NB4 (cell line): ENCODE results near the gene NRXN3.

ENCODE experiments used
- DNase-seq: peaks from one replicate; pipeline ENCODE4 v3.0.0; 2010; ENCODE audit warnings: low read depth
- H3K4me3 ChIP-seq: one replicate; pipeline ENCODE4 v1.5.1; 2011; ENCODE audit warnings: mild to moderate bottlenecking, low read depth, low read length, moderate library complexity
- CTCF ChIP-seq: IDR thresholded peaks from one replicate; pipeline ENCODE4 v1.5.1; 2012; ENCODE audit warnings: low read depth, low read length
- MYC ChIP-seq: IDR thresholded peaks from 2 replicates; pipeline ENCODE4 v1.6.1; 2011; ENCODE audit warnings: low read depth, low read length
- POLR2A ChIP-seq: IDR thresholded peaks from 2 replicates; pipeline ENCODE4 v1.6.1; 2011; ENCODE audit warnings: mild to moderate bottlenecking; ENCODE audit not compliant: insufficient read length; ENCODE audit errors: extremely low read depth
- TF ChIP-seq, protein P1 (sequence below): IDR thresholded peaks from 2 replicates; pipeline ENCODE4 v1.6.1; 2011; ENCODE audit warnings: low read depth, low read length

Gene NRXN3

DNA sequence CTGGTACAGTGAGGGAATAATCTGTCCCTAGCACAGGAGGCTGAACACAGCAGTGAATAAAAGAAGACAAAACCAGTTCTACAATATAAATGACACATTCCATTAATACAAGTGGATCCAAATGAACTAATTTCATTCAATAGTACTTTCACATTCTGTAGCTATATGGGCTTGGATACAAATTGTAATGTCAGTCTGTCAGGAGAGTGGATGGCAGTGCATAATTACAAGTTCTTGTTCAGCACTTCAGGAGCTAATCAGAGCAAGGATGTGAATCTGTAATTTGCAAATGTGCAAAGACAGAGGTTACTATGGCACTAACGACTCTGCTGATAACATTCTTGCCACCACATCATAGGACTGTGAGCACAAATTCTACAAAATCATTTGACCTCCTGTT, 1343.3 kb downstream of the NRXN3 start:
- DNase-seq, result no peak
- no peak overlapping the region for H3K4me3 ChIP-seq
- TF ChIP-seq POLR2A (no peak), MYC (no peak), CTCF (no peak)
- TF ChIP-seq, protein P1, sequence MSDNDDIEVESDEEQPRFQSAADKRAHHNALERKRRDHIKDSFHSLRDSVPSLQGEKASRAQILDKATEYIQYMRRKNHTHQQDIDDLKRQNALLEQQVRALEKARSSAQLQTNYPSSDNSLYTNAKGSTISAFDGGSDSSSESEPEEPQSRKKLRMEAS, result no peak

- no peak for DNase-seq
- H3K4me3 ChIP-seq, result no peak overlapping the region
- TF ChIP-seq MYC, result no peak
- TF ChIP-seq, protein P1, result no peak
- no peak for TF ChIP-seq CTCF
- TF ChIP-seq POLR2A, result no peak
These were observed 1344.5 kb downstream of the NRXN3 start for GRCh38 chr14:79514700-79515099.

- no peak for DNase-seq
- no peak for TF ChIP-seq CTCF
- H3K4me3 ChIP-seq, result no peak overlapping the region
These were observed 1345.0 kb downstream of the NRXN3 start for GRCh38 chr14:79515158-79515557.

DNA sequence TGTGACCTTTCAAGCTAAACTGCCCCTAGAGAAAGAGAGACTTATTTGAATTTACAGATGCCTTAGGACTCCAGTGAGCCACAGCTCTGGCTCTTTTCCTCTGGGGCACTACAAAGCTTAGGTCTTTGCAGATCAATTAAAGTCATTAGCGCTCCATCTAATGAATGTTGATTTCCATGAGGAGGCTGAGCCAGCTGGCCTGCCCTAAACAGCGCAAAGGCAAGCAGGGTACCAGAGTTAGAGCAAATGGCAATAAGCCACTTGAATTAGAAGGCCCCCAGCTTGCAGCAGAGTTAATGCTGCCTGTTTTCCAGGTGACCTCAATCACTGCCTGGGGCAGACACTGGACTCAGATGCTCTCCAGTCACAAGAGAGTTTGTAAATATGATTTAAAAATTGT, 1345.8 kb downstream of the NRXN3 start:
- TF ChIP-seq CTCF, result no peak
- no peak for TF ChIP-seq MYC
- TF ChIP-seq, protein P1, result no peak
- TF ChIP-seq POLR2A, result no peak
- DNase-seq, result no peak

DNA sequence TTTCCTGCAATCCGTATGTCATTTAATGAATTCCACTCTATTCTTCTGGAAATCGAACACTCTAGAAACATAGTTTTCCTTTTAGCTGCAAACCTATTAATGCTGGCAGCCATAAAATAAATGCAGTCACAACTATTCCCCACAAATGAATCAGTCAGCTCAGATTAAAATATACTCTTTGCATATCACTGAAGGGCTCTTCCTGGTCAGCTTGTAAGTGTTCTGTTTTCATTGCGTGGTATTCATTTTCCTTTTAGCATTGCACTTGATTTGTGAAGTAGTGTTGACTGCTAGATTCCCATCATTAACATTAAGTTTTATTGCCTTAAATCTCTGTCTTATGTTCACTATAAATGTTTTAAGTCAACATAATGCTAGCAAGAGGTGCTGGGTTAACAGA, 1355.2 kb downstream of the NRXN3 start:
- TF ChIP-seq POLR2A (no peak), MYC (no peak), CTCF (no peak)
- TF ChIP-seq, protein P1, result no peak
- H3K4me3 ChIP-seq, result no peak overlapping the region
- DNase-seq, result no peak

More for the DNA sequence above, 1345.8 kb downstream of the NRXN3 start:
- no peak overlapping the region for H3K4me3 ChIP-seq

- TF ChIP-seq CTCF (no peak), POLR2A (no peak), MYC (no peak)
- TF ChIP-seq, protein P1, result no peak
These were observed 1358.7 kb downstream of the NRXN3 start for GRCh38 chr14:79528828-79529416.

More at GRCh38 chr14:79528828-79529416, 1358.7 kb downstream of the NRXN3 start:
- H3K4me3 ChIP-seq, result no peak overlapping the region
- no peak for DNase-seq
